ENCODE data around the gene SPRING1.
"Not testable (repeated sequence)": the region's sequence is repeated elsewhere in the genome, so short reads cannot be mapped to it uniquely, and the experiment has no call there.

Gene SPRING1

DNA sequence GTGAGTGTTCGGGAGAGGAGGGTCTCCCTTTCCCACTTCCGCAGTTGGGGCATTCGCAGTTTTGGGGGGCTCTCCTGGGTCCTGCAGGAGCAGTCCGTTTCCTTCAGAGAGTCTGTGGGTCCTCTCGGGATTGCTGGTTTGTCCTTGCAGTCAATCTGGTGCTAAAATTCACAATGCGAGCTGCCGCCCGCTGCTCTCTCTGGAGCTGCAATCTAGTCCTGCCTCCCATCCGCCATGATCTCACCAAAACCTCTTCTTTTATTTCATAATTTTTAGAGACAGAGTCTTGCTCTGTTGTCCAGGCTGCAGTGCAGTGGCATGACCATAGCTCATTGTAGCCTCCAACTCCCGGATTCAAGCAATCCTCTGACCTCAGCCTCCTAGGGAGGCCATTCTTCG lies 22.8 kb upstream of the SPRING1 start:
- no peak for DNase-seq (ENCODE audit: low read depth)
- no peak overlapping the region for H3K4me3 ChIP-seq (ENCODE audit: low read depth, low read length)
- in situ Hi-C loops (cut with HindIII; ENCODE audit: low sequenced_read_pairs), result no loop called here
- TF ChIP-seq, protein P1, sequence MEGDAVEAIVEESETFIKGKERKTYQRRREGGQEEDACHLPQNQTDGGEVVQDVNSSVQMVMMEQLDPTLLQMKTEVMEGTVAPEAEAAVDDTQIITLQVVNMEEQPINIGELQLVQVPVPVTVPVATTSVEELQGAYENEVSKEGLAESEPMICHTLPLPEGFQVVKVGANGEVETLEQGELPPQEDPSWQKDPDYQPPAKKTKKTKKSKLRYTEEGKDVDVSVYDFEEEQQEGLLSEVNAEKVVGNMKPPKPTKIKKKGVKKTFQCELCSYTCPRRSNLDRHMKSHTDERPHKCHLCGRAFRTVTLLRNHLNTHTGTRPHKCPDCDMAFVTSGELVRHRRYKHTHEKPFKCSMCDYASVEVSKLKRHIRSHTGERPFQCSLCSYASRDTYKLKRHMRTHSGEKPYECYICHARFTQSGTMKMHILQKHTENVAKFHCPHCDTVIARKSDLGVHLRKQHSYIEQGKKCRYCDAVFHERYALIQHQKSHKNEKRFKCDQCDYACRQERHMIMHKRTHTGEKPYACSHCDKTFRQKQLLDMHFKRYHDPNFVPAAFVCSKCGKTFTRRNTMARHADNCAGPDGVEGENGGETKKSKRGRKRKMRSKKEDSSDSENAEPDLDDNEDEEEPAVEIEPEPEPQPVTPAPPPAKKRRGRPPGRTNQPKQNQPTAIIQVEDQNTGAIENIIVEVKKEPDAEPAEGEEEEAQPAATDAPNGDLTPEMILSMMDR (IDR thresholded peaks at IDR 0.05; ENCODE audit: low read depth, low read length, missing control alignments), result no peak

DNA sequence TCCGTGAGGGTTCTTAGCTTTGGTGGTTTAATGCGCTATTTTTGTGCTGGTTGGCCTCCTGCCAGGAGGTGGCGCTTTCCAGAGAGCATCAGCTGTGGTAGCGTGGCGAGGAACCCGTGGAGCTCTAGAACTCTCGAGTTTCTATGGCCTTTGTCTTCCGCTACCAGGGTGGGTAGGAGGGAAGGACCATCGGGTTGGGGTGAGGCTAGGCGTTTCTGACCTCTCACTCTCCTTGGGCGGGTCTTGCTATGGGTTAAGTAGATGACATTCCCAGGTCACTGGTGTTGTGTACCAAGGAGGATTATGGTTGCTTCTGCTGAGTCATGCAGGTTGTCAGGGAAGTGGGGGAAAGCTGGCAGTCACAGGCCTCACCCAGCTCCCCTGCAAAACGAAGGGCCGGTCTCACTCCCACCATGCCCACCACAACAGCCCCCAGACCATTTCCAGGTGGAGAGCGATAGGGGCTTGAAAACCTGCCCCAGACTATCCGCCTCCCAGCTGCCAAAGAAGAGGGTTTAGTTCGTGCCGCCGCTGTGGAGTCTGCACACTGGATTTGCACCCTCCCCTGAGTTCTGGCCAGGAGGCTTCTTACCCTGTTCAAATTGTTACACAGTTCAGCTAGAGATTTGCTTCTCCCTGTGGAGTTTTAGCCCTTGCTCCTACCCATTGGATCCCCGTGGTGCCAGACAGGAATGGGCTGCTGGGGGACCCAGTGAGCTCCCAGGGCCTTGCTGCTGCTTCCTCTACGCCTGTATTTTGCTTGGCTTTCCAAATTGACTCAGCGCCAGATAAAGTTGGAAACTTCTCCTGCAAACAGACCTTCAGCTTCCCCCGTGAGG lies 22.1 kb upstream of the SPRING1 start:
- in situ Hi-C loops (cut with HindIII; ENCODE audit: low sequenced_read_pairs), result no loop called here
- TF ChIP-seq, protein P1 (IDR thresholded peaks at IDR 0.05; ENCODE audit: low read depth, low read length, missing control alignments), result no peak
- H3K4me3 ChIP-seq (ENCODE audit: low read depth, low read length), result no peak overlapping the region
- DNase-seq (ENCODE audit: low read depth), result no peak

GRCh38 chr12:116754783-116755182 lies 16.9 kb upstream of the SPRING1 start:
- H3K4me3 ChIP-seq (ENCODE audit: low read depth, low read length); in situ Hi-C loops (cut with HindIII; ENCODE audit: low sequenced_read_pairs); DNase-seq (ENCODE audit: low read depth): not testable (repeated sequence)

DNA sequence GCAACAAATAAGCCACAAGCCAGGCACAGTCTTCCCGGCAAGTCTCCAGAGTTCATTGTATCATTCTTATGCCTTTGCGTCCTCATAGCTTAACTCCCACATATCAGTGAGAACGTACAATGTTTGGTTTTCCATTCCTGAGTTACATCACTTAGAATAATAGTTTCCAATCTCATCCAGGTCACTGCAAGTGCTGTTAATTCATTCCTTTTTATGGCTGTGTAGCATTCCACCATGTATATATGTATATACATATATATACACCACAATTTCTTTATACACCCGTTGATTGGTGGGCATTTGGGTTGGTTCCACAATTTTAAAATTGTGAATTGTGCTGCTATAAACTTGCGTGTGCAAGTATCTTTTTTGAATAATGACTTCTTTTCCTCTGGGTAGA lies 16.2 kb upstream of the SPRING1 start:
- in situ Hi-C loops (cut with HindIII; ENCODE audit: low sequenced_read_pairs); H3K4me3 ChIP-seq (ENCODE audit: low read depth, low read length); DNase-seq (ENCODE audit: low read depth): not testable (repeated sequence)

- no peak for DNase-seq (ENCODE audit: low read depth)
- in situ Hi-C loops (cut with HindIII; ENCODE audit: low sequenced_read_pairs), result no loop called here
- H3K4me3 ChIP-seq (ENCODE audit: low read depth, low read length), result no peak overlapping the region
- TF ChIP-seq, protein P1 (IDR thresholded peaks at IDR 0.05; ENCODE audit: low read depth, low read length, missing control alignments), result no peak
Measured at GRCh38 chr12:116750298-116750697, 12.4 kb upstream of the SPRING1 start.

DNA sequence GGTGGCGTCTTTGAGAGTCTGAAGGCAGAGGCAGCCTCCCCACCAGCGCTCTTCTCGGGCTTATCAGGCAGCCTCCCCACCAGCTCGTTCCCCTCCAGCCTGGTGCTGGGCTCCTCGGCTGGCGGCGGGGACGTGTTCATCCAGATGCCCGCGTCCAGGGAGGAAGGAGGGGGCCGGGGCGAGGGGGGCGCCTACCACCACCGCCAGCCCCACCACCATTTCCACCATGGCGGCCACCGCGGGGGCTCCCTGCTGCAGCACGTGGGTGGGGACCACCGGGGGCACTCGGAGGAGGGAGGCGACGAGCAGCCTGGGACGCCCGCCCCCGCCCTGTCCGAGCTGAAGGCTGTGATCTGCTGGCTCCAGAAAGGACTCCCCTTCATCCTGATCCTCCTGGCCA lies 12.0 kb upstream of the SPRING1 start:
- TF ChIP-seq, protein P1 (IDR thresholded peaks at IDR 0.05; ENCODE audit: low read depth, low read length, missing control alignments), result no peak
- no peak for DNase-seq (ENCODE audit: low read depth)
- in situ Hi-C loops (cut with HindIII; ENCODE audit: low sequenced_read_pairs), result no loop called here
- H3K4me3 ChIP-seq (ENCODE audit: low read depth, low read length), result no peak overlapping the region

GRCh38 chr12:116745554-116745953 lies 7.7 kb upstream of the SPRING1 start:
- in situ Hi-C loops (cut with HindIII; ENCODE audit: low sequenced_read_pairs), result no loop called here
- H3K4me3 ChIP-seq (ENCODE audit: low read depth, low read length), result no peak overlapping the region
- no peak for DNase-seq (ENCODE audit: low read depth)
- TF ChIP-seq, protein P1 (IDR thresholded peaks at IDR 0.05; ENCODE audit: low read depth, low read length, missing control alignments), result no peak
